NB4 (cell line): Measurements from ENCODE around the gene PTPRD.

Experiments used
- CTCF ChIP-seq: IDR thresholded peaks from one replicate; pipeline ENCODE4 v1.5.1; 2012; ENCODE audit warnings: low read depth, low read length
- POLR2A ChIP-seq: IDR thresholded peaks from 2 replicates; pipeline ENCODE4 v1.6.1; 2011; ENCODE audit warnings: mild to moderate bottlenecking; ENCODE audit not compliant: insufficient read length; ENCODE audit errors: extremely low read depth

- TF ChIP-seq CTCF (no peak), POLR2A (no peak)
Measured at GRCh38 chr9:8437259-8437658, 2175.5 kb downstream of the PTPRD start.
